Activated CD4-positive, CD25-positive, alpha-beta regulatory T cell (primary cell): ENCODE measurements around the gene PHACTR1.

Experiments
- DNase-seq, 4 experiments: peaks; one replicate each; lab custom pipeline; 2025; lab: John Stamatoyannopoulos, UW

The PHACTR1 gene

DNA sequence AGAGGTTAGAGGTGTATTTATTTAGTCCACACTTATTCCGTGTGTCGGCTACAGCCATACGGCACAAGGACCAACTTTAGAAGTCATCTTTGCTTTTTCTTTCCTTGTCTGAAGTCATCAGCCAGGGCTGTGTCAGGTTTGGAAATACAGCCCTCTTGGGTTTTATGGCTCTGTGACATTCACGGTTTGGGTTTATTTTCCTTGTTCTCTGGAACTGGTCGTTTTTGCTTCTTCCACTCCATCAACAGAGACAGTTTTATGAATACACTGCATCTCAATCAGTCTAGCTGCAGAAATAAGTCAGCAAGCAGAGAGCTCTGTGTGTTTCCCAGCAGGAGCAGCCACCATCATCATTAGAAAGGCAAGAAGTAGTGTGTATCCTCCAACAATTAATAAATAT is 479.2 kb downstream of the PHACTR1 start:
- no peak for DNase-seq

DNA sequence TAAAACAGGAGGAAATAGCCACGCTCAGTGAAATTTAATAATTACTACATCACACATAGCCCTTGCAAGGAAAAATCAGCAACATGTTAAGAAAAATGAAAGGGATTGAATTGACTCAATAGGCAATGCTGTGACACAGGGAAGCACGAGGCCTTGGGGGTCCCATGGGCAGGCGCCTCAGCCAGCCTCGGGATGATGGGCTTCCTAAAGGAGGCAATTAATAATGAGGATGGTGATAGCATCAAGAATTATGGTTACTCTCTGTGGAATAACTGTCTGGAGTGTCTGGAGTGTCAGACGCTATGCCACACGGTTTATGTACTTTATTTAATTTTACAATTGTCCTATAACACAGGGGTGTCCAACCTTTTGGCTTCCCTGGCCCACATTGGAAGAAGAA is 481.6 kb downstream of the PHACTR1 start:
- no peak for DNase-seq

DNA sequence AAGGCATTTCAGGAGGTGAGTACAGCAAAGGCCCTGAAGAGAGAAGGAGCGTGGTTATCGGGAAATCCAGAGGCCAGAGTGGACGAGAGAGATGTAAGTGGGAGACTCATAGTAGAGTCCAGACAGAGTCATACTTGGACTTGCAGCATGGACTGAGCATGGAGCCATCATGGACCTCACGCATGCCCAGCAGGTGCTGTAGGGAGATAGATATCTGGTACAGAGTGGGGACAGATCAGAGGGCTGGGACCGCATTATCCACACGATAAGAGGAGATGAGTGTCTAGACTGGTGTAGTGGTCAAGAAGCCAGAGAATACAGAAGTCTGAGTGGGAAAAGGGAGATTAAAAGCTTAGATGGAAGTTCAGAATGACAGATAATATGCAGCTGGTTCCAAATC is 484.8 kb downstream of the PHACTR1 start:
- no peak for DNase-seq

DNA sequence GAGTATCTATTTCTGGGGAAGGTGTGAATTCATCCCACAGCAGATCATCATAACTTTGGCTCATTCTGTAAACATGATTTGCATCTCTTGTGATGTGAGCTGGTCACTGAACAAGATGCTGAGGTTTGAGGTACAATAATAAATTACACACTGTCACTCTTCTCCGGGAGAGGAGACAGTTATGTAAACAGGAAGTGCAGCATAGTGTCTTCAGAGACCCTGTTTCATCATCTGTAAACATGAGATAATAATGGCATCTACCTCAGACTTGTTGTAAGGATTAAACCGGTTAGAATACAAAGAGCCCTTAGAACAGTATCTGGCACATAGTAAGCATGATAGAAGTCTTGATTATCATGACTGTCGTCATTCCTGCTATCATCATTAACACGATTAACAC is 486.6 kb downstream of the PHACTR1 start:
- DNase-seq: no peak

DNA sequence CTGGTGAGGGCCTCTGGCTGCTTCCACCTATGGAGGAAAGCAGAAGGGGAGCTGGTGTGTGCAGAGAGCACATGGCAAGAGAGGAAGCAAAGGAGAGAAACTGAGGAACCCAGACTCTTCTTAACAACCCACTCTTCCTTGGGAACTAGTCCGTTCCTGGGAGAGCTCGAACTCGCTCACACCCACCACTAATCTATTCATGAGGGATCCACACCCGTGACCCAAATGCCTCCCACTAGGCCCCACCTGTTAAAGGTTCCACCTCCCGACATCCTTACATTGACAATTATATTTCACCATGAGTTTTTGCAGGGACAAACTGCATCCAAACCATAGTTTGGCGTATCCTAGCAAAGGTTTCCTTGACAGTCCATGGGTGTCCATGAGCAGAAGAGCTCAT is 488.5 kb downstream of the PHACTR1 start:
- no peak for DNase-seq

DNA sequence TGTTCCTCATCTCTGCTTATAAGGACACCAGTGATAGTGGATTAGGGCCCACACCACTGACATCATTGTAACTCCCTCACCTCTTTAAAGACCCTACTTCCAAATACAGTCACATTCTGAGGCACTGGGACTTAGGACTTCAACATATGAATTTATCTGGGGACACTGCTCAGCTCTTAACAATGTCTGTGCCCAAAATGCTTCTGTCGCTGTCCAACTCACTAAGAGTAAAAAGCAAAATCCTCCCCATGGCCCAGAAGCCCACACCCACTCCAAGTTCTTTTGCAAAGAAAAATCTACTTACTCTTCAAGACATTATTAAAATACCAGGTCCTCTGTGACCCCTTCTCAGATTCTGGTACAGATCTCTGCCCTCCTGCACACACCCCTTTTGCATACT is 495.5 kb downstream of the PHACTR1 start:
- DNase-seq: no peak

DNA sequence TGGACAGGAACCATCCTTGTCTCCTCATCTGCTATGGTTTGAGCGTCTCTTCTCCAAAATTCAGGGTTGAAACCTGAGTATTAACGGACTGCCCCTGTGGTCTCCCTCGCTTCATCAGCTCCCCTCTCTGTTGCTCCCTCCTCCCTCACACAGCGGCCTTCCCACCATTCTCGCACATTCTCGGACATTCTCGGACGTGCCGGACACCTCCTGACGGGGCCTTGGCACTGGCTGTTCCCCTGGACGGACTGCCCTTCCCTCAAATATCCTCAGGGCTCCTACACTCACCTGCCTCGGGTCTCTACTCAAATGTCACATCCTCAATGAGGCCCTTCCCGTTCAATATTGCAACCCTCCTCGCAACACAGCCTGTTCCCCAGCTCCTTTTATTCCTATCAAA is 496.0 kb downstream of the PHACTR1 start:
- DNase-seq: no peak

DNA sequence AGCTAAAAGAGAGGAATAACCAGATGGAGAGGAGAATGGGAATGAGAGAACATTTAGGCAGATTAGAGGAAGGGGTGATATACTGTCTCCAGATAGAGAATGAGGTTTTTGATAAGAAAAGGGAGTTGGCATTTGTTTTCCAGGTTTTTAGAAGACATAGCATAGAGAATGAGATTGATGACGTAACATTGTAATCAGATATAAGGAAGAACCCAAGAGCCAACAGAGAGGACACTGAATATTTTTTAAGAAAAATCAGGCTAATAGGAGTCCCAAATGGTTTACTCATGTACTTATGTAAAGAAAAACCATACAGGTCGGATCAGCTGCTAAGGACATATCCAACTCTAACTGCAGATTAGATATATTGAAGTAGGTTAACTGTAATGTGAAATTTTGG is 498.8 kb downstream of the PHACTR1 start:
- DNase-seq: no peak

DNA sequence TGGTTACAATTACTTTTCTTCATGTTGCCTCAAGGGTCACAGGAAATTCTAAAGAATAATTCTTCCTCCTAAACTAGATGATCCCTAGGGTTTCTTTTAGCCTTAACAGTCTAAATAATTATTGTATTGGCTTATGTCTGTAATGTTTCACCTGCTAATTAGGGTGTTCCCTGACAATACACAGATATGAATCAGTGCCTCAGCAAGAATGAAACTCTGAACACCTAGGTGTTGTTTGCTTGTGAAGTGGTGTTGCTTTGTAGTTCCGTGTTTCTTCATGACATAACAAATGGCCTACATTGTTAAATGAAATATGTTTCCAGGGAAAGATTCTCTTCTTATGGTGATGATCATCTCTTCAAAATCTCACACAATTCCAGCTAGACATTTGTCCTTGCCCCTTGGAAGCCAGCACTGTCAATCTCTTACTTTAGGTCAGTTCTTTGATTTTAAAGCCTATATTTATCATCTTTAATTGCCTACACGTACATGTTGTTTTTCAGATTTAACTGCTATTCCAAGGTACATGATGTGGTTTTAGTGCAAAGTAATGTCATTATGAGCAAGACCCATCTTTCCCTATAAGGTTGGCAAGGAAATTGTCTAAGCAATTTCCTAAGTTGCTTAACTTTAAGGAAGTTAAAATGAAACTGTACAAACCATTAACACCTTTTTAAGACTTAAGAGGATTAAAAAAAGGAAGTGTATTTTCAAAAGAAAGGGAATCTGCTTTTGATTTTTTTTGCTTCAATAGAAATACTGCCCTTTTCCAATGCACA is 499.9 kb downstream of the PHACTR1 start:
- no peak for DNase-seq

DNA sequence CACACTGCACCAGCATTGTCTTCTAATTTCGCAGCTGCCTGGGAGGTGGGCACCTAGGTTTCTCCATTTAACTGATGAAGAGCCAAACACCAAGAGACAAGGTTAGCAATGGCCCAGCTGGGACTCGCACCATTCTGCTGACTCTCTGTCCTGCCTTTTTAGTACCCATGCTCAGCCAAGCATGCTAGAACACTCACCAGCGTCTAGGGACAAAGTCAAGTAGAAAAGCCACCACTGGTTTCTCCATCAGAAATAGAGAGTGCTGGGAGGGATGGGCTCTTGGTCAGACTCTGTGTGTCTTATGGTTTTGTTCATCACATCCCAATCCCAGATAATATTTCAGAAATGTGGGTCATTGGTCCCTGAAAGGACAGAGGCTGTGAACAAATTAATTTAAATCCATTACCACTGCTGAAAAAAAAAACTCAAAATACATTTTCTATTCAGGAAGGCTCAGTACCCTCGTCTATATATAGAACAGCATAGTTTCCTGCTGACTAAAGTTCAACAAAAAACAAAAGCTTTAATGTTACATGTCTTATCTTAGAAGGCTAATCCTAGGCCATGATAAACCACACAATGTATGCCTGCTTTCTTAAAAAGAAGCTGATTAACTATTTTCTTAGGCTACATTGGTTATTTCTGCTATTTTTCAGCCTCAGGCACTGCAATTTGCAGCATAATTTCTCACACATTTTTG is 500.8 kb downstream of the PHACTR1 start:
- DNase-seq: no peak

DNA sequence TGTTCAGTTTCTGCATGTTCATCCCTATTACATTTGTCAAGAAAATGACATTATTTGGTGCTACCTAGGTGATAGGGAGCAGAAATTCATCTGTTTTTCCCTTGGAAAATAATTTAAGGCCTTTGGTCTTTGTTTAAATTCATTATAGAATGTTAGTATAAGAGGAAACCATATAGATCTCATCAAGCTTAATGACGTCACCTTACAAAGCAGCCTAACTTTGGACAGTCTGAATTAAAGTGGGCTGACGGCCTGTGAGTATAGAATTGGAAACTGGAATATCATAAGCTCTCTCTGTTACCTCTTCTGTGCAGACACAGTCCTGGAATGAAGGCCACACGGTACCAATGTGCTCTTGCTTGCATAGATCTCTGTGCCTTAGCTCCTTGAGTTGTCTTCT is 503.7 kb downstream of the PHACTR1 start:
- DNase-seq: no peak

DNA sequence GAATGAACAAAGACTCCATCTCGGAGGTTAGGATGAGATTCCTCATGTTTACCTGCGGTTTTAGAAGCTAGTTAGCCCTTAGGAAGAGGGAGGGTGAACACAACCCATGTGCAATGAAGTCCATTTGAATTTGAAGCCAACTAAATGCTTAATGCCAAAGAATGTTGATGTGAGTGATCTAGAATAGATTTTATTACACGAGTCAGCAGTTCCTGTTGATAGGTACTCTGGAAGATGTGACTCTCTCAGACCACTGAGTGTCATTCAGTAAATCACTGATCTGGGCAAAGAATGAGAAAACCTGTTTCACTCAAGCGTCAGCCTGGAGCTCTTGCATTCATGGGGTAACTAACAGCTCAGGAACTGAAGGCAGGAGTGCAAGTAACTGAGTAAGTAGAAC is 505.5 kb downstream of the PHACTR1 start:
- no peak for DNase-seq

DNA sequence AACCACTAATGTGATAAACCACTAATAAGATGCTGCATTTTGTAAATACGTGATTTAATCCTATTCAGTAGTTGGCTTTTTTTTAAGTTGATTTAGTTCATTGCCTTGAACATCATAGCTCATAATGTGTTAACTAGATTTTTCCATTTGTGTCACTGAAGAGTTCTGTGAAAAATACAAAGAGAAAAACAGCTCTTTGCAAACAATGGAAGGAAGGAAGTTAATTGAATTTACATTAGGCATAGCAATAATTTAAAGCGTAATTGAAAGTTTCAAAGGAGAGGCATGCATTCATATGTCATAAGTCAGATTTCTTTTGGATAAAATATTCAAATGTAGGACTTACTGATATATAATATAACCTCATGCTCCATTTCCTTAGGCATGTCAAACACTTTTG is 509.5 kb downstream of the PHACTR1 start:
- no peak for DNase-seq

DNA sequence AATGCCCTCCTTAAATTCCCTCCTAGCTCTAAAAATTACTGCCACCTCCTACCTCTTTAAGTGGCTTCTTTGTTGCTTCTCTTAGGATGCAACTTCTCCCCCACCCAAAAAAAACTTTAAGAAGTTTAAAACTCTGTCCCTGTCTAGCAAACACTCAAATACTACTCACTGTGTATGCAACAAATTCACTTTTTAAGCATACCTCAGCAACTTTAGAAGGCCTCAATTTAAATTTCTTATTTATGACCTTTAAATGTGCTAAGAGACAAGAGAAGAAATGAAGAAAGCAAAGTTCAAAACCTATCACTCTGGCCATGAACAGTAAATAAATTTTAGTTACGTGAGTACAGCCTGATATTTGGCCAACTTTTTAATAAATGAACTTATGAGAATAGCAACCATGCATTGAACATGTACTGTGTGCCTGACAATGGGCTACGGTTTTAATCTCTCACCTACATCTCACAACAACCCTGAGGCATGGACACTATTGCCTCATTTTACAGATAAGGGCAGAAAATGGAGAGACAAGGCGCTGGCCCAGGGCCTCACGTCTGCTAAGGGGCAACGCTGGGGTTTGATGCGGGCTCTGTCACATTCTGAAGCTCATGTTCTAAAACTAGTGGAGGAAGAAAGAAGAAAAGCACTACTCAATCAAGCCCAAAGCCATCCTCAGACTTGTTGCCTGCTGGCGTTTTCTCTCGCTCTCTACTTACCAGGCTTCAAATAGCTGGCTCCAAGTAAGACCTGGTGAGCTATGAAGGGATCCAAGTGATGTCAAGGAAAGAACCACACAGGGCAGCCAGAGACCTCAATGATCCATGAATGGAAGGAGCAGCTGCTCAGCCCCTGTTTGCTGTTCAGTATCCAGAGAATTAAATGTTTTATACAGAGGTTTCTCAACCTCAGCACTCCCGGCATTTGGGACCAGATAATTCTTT is 512.0 kb downstream of the PHACTR1 start:
- DNase-seq: no peak

DNA sequence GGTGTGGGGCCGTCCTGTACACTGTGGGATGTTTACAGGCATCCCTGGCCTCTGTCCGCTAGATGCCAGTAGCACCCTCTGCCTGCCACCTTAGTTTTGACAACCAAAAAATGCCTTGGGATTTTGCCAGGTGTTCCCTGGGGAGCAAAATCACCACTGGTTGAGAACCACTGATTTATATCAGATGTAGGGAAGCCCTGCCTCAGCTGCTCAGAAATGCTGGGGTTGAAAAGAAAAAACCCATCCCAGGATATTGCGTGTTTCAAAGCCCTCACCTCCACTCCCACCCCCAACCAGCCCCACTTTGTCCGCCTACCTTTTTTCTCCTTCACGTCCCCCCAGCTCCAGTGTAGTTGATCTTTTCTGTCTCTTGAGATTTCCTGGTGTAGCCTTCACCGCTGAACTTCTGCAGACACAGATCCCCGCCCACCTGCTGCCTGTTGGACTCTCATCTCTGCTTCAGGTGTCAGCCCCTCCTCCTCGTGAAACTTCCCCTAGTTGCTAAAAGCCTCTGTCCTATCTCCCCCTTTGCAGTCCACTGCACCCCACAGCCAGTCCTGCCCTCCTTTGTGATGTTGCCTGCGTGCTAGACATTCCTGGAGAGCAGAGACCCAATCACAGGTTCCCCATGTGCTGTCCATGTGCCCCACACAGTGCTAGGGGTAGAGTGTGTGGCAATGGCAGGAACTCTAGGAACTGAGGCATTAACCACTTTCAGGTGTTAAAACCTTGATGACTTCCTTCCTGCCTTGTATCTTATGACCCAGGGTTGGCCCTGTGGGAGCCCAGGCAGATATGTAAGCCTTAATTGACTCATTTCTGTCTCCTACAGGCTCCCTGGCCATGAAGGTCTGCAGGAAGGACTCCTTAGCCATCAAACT is 512.9 kb downstream of the PHACTR1 start:
- DNase-seq: no peak

DNA sequence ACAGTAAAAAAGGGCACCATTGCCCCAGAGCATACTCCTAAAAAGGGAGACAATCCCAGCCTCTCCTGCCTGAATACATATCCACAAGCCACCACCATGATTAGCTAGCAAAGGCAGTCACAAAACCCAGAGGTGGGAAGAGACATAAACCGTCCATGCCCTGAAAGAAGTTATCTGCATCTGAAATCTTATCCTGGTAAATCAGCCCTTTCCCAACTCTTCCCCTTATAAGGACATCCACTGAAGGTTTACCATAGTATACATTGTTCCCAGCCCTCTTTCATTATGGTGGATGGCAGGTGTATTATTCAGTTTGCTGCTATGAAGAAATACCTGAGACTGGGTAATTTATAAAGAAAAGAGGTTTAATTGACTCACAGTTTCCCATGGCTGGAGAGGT is 516.5 kb downstream of the PHACTR1 start:
- no peak for DNase-seq

DNA sequence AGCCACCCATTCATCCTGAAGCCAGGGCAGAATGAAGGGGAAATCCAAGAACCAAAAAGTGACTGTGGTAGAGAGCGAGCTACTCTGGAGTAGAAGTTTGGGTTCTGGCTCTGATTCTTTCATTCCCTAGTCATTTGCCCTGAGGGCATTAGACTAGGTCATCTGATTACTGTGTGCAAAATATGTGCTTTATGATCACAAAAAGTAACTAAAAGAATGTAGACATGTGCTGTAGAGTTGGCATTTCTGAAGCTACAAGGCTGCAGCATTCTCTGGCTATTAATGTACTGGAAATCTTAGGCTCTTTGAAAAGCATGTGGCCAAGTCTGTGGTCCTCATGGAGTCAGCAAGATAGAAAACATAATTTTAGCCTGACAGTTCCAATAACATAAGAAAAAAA is 517.6 kb downstream of the PHACTR1 start:
- no peak for DNase-seq

DNA sequence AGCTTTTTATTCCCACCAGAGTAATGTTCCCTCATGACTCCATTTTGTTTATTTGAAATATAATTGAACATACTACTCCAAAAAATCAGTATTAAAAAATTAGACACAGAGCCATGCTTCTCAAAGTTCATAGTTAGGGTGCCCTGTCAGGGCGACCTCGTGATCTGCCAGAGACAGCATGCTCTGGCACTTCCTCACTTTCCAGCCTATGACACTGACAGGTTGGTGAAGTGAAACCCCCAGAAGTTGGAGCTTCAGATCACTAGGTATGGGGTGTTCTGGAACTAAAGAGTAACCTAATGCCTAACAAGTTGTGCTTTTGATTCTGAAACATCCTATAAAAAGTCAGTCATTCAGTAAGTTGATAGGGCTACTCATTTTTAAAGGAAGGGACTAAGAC is 518.8 kb downstream of the PHACTR1 start:
- no peak for DNase-seq

DNA sequence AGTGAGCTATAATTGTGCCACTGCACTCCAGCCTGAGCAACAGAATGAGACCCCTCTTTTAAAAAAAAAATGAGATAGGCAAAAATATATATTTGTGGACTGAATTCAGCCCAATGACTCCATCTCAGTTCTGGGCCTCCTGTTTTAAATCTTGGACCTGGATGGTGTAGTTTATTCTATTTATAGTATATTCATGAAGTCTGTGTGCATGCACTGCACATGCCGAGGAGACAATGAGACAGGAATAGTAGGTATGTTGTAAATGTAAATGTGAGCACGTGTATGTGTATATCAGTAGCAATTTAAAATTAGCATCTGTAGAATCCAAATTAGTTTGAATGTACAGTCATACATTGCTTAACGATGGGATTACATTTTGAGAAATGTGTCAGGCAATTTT is 520.8 kb downstream of the PHACTR1 start:
- DNase-seq: no peak

DNA sequence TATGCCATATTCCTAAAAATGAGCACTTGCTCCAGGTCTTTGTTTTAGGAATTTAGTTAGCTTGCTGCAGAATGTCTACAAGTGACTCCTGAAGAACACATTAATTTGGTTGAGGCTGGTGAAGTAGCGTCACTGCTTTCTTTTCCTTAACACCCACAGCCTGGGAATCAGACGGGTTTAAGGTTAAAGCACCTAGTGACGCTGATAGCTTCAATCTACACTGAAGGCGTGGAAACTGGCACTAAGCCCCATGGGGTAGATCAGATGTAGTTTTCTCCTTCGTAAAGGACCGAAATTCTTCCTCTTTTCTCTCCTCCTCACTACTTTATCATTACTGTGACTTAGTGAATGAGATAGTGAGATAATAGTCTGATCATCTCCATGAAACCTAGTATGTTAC is 521.5 kb downstream of the PHACTR1 start:
- no peak for DNase-seq

DNA sequence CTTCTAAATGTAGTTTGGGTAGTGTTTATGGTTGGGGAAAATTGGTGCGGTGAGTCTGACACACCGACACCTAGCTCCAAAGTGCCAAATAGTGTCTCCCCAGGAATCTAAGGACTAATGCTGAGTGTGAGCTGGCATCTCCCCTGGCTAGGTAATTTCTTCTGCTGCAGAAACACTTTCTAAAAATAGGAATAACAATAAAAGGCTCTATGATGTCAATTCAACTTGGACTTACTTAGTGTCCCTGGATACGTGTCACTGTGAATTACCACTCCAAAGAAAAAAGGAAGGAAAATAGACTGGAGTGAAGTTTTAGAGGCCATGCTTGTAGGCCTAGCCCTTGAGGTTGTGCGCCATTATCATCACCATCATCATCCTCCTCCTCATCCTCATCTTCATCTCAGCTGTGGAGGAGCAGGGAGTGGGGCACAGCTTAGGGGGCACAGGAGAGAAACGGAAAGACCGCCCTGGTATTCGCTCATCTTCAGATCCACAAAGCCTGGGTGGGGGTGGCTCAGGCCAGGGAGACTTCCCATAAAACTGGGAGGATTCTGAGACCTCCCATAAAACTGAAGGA is 522.2 kb downstream of the PHACTR1 start:
- no peak for DNase-seq
